Measurements from ENCODE around the gene ENSA. TPM values are rescaled to one million over a fixed set of nuclear protein-coding genes. Genes with fewer than 3 reads are reported as not detected.

Gene ENSA
- polyA plus RNA-seq, 1 donor (not counting 4 experiments of a cell fraction or from before 2014, with no cell fraction given): 102 TPM

DNA sequence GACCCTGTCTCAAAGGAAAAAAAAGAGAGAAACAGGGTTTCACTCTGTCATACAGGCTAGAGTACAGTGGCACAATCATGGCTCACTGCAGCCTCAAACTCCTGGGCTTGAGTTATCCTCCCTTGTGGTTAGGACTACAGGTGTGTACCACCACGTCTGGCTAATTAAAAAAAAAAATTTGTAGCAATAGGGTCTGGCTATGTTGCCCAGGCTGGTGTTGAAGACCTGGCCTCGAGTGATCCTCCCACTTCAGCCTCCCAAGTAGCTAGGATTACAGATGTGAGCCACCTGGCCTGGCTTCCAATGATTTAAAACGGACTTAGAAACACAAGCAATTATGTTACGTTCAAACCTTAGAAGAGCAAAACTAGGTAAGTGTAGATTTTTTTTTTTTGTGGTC lies 45.5 kb upstream of the ENSA start:
- dilution Hi-C loops (cut with MboI; ENCODE audit: extremely low pct_ligation_motif_present, low sequenced_read_pairs): no loop called here
- Histone ChIP-seq H3K9ac (ENCODE audit: control insufficient read depth, extremely low read depth, insufficient read depth, low read length) (no peak overlapping the region), H3K9me1 (ENCODE audit: control insufficient read depth, extremely low read depth, insufficient read depth, low read length) (no peaks in the 10 kb centered on the region), H3K79me2 (ENCODE audit: control insufficient read depth, insufficient read depth, low read length) (no peaks in the 10 kb centered on the region), H3K4me2 (ENCODE audit: control insufficient read depth, extremely low read depth, insufficient read depth, low read depth, low read length) (no peak overlapping the region), H3K4me1 (ENCODE audit: control insufficient read depth, extremely low read depth, insufficient read depth, low read length) (no peaks in the 10 kb centered on the region), H3K36me3 (ENCODE audit: control insufficient read depth in 2 of 2, extremely low read depth in 1 of 2, insufficient read depth in 2 of 2, low read length in 2 of 2) (peaks cover 0 to 7% of the 10 kb centered on the region in 2 experiments), H3K27ac (ENCODE audit: control insufficient read depth, insufficient read depth, low read length) (no peak overlapping the region), H3K4me3 (ENCODE audit: control insufficient read depth in 2 of 3, extremely low read depth in 1 of 3, insufficient read depth in 2 of 3, low read depth in 1 of 3, low read length in 3 of 3) (no peak overlapping the region), H3K9me3 (ENCODE audit: control insufficient read depth, low read depth, low read length) (no peaks in the 10 kb centered on the region), H2AFZ (ENCODE audit: control insufficient read depth, low read length) (no peak overlapping the region), H3K27me3 (ENCODE audit: control insufficient read depth, extremely low read depth, insufficient read depth, low read length) (no peaks in the 10 kb centered on the region), H4K20me1 (ENCODE audit: control insufficient read depth, extremely low read depth, insufficient read depth, low read length) (no peaks in the 10 kb centered on the region)
- DNase-seq (ENCODE audit: low read depth, low spot score) (no peak), FAIRE-seq (no peak)
- no peak for TF ChIP-seq EZH2 (IDR thresholded peaks at IDR 0.05; ENCODE audit: low read length)
- TF ChIP-seq, protein P1, sequence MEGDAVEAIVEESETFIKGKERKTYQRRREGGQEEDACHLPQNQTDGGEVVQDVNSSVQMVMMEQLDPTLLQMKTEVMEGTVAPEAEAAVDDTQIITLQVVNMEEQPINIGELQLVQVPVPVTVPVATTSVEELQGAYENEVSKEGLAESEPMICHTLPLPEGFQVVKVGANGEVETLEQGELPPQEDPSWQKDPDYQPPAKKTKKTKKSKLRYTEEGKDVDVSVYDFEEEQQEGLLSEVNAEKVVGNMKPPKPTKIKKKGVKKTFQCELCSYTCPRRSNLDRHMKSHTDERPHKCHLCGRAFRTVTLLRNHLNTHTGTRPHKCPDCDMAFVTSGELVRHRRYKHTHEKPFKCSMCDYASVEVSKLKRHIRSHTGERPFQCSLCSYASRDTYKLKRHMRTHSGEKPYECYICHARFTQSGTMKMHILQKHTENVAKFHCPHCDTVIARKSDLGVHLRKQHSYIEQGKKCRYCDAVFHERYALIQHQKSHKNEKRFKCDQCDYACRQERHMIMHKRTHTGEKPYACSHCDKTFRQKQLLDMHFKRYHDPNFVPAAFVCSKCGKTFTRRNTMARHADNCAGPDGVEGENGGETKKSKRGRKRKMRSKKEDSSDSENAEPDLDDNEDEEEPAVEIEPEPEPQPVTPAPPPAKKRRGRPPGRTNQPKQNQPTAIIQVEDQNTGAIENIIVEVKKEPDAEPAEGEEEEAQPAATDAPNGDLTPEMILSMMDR (optimal IDR thresholded peaks at IDR 0.05 in 1 of 3, IDR thresholded peaks at IDR 0.05 in 1 of 3, conservative IDR thresholded peaks at IDR 0.05 in 1 of 3; ENCODE audit: extremely low read depth in 1 of 3, insufficient read depth in 2 of 3, low read length in 3 of 3): no peak

DNA sequence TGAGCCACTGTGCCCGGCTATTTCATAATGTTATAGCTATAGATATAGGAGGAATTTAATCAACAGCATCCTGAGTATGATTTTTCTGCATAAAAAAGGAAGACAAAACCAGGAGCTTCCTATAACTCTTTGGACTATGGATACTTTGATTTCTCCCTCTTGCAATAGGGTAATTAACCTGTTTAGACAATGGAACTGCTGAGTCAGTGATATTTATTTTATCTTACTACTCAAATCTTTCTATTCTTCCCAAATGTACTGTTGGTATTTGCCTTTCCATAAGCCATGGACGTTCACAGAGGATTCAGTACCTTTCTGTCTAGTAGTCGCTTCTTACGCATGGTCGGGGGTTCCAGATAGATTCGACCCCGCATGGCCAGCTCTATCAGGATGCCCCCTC lies 33.9 kb upstream of the ENSA start:
- no peaks in the 10 kb centered on the region for H3K9me1 ChIP-seq (ENCODE audit: control insufficient read depth, extremely low read depth, insufficient read depth, low read length)
- H3K9me3 ChIP-seq (ENCODE audit: control insufficient read depth, low read depth, low read length): peaks cover 2% of the 10 kb centered on the region
- H4K20me1 ChIP-seq (ENCODE audit: control insufficient read depth, extremely low read depth, insufficient read depth, low read length): no peaks in the 10 kb centered on the region
- H3K79me2 ChIP-seq (ENCODE audit: control insufficient read depth, insufficient read depth, low read length): no peaks in the 10 kb centered on the region
- dilution Hi-C loops (cut with MboI; ENCODE audit: extremely low pct_ligation_motif_present, low sequenced_read_pairs): no loop called here
- TF ChIP-seq, protein P1 (optimal IDR thresholded peaks at IDR 0.05 in 1 of 3, IDR thresholded peaks at IDR 0.05 in 1 of 3, conservative IDR thresholded peaks at IDR 0.05 in 1 of 3; ENCODE audit: extremely low read depth in 1 of 3, insufficient read depth in 2 of 3, low read length in 3 of 3): no peak
- TF ChIP-seq EZH2 (IDR thresholded peaks at IDR 0.05; ENCODE audit: low read length): no peak
- no peaks in the 10 kb centered on the region for H3K27me3 ChIP-seq (ENCODE audit: control insufficient read depth, extremely low read depth, insufficient read depth, low read length)
- peaks cover 12% of the 10 kb centered on the region for H3K4me1 ChIP-seq (ENCODE audit: control insufficient read depth, extremely low read depth, insufficient read depth, low read length)
- H2AFZ ChIP-seq (ENCODE audit: control insufficient read depth, low read length): no peak overlapping the region
- H3K4me3 ChIP-seq (ENCODE audit: control insufficient read depth in 2 of 3, extremely low read depth in 1 of 3, insufficient read depth in 2 of 3, low read depth in 1 of 3, low read length in 3 of 3): no peak overlapping the region
- H3K36me3 ChIP-seq (ENCODE audit: control insufficient read depth in 2 of 2, extremely low read depth in 1 of 2, insufficient read depth in 2 of 2, low read length in 2 of 2): peaks cover 3 to 10% of the 10 kb centered on the region in 2 experiments
- DNase-seq (ENCODE audit: low read depth, low spot score): no peak
- H3K27ac ChIP-seq (ENCODE audit: control insufficient read depth, insufficient read depth, low read length): no peak overlapping the region
- no peak overlapping the region for H3K4me2 ChIP-seq (ENCODE audit: control insufficient read depth, extremely low read depth, insufficient read depth, low read depth, low read length)
- H3K9ac ChIP-seq (ENCODE audit: control insufficient read depth, extremely low read depth, insufficient read depth, low read length): no peak overlapping the region
- no peak for FAIRE-seq

Data from keratinocyte (primary cell).